Measurements from ENCODE around the gene NPIPA3. TPM values are rescaled to one million over a fixed set of nuclear protein-coding genes. Genes with fewer than 3 reads are reported as not detected.
A peak's percentile ranks its signal among the peaks of the same experiment; 100 is the strongest.
"Not testable (repeated sequence)": the region's sequence is repeated elsewhere in the genome, so short reads cannot be mapped to it uniquely, and the experiment has no call there.

Gene NPIPA3
- total RNA-seq, 1 donor from 2014 or later, result 3.2 TPM

DNA sequence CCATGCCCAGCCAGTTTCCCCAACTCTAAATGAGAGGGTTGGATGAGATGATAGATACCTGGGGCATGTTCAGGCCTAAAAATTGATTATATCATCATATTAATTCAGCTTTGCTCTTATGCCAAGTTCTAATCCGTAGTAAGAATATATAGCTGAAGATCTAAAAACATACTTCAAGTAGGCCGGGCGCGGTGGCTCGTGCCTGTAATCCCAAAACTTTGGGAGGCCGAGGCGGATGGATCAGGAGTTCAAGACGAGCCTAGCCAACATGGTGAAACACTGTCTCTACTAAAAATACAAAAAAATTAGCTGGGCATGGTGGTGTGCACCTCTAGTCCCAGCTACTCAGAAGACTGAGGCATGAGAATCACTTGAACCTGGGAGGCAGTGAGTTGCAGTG is 21.1 kb upstream of the NPIPA3 start:
- H3K27ac ChIP-seq, result no peak overlapping the region
- no peaks in the 10 kb centered on the region for H3K9me3 ChIP-seq
- ATAC-seq (no peak), DNase-seq (peak; percentile 38)
- H3K4me1 ChIP-seq, result no peaks in the 10 kb centered on the region
- intact Hi-C loops (cut with DNase I), result no loop called here
- H3K27me3 ChIP-seq, result no peaks in the 10 kb centered on the region
- H3K4me3 ChIP-seq, result no peak overlapping the region
- TF ChIP-seq CTCF (IDR thresholded peaks at IDR 0.05), result no peak
- H3K36me3 ChIP-seq, result no peaks in the 10 kb centered on the region

GRCh38 chr16:14685870-14686793 is 17.1 kb upstream of the NPIPA3 start:
- H3K4me1 ChIP-seq; H3K27ac ChIP-seq; H3K4me3 ChIP-seq; H3K36me3 ChIP-seq; intact Hi-C loops (cut with DNase I); H3K9me3 ChIP-seq; H3K27me3 ChIP-seq: not testable (repeated sequence)
- DNase-seq, result peak; percentile 44
- peak; percentile 47 for ATAC-seq

DNA sequence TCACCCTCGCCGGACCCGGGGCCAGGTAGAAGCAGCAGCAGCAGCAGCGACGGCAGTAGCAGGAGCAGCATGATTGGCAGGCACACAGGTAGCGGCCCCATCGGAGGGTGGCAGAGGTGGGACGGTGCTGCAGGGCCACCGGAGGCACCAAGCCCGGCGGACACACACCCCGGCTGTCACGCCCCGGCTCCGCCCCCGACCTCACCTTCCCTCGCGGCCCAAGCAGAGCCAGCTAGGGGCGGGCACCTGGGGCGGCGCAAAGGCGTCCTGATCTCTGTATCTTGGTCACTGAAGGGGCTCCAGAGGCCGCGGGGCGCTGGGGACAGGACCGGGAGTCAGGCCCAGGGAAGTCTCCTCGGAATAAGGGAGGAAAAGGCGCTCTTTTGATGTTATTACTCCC is 9.1 kb upstream of the NPIPA3 start, which contains the start of gene PLA2G10:
Gene PLA2G10, minus strand, starts transcription at position 180 of the 400 bp plus-strand sequence. Its CDS starts 79 bp downstream, at position 101.
- intact Hi-C loops (cut with DNase I), result not testable (repeated sequence)

GRCh38 chr16:14701859-14702258 is 1.4 kb upstream of the NPIPA3 start:
- H3K4me1 ChIP-seq; H3K36me3 ChIP-seq; H3K9me3 ChIP-seq; H3K4me3 ChIP-seq; H3K27ac ChIP-seq; intact Hi-C loops (cut with DNase I); H3K27me3 ChIP-seq; DNase-seq: not testable (repeated sequence)
- ATAC-seq, result peak; percentile 38

More for the DNA sequence above, 9.1 kb upstream of the NPIPA3 start, which contains the start of gene PLA2G10:
- H3K9me3 ChIP-seq, DNase-seq, H3K27me3 ChIP-seq, H3K4me1 ChIP-seq, H3K4me3 ChIP-seq, H3K36me3 ChIP-seq, H3K27ac ChIP-seq: not testable (repeated sequence)
- peak; percentile 88 for ATAC-seq

GRCh38 chr16:14702672-14703071 is 539 bp upstream of the NPIPA3 start:
- H3K4me3 ChIP-seq; intact Hi-C loops (cut with DNase I); H3K9me3 ChIP-seq; H3K4me1 ChIP-seq; H3K36me3 ChIP-seq; H3K27me3 ChIP-seq; DNase-seq; H3K27ac ChIP-seq; ATAC-seq: not testable (repeated sequence)

DNA sequence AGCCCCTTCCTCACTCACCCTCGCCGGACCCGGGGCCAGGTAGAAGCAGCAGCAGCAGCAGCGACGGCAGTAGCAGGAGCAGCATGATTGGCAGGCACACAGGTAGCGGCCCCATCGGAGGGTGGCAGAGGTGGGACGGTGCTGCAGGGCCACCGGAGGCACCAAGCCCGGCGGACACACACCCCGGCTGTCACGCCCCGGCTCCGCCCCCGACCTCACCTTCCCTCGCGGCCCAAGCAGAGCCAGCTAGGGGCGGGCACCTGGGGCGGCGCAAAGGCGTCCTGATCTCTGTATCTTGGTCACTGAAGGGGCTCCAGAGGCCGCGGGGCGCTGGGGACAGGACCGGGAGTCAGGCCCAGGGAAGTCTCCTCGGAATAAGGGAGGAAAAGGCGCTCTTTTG is 30.0 kb downstream of the NPIPA3 start:
- H3K36me3 ChIP-seq; DNase-seq; H3K9me3 ChIP-seq; H3K4me1 ChIP-seq; H3K27ac ChIP-seq; H3K4me3 ChIP-seq; intact Hi-C loops (cut with DNase I); H3K27me3 ChIP-seq: not testable (repeated sequence)
- peak; percentile 88 for ATAC-seq

- intact Hi-C loops (cut with DNase I); DNase-seq; H3K27ac ChIP-seq; H3K9me3 ChIP-seq; H3K27me3 ChIP-seq; H3K4me1 ChIP-seq; H3K36me3 ChIP-seq; H3K4me3 ChIP-seq: not testable (repeated sequence)
- peak; percentile 30 for ATAC-seq
Measured at GRCh38 chr16:14740832-14741385, 37.7 kb downstream of the NPIPA3 start.

DNA sequence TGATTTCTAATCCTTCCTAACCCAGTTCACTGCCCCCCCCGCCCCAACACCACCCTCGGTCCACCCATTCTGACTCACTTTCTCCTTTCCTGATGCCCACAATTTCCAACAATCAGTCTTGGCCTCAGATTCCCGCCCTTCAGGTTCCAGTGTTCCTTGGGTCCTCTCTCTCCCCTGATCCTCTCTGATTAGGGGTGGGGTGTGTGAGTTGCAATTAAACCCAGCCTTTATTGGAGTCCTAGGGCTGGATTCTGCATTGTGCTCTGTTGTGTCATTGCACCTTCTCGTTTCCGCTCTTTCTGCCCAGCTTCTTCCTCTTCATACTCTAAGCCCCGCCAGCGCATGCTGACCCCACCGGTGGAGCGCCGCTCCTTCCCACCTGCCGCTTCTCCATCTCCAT is 38.6 kb downstream of the NPIPA3 start:
- intact Hi-C loops (cut with DNase I); H3K4me1 ChIP-seq; H3K36me3 ChIP-seq; H3K9me3 ChIP-seq; H3K27me3 ChIP-seq; ATAC-seq; DNase-seq; H3K27ac ChIP-seq; H3K4me3 ChIP-seq: not testable (repeated sequence)

DNA sequence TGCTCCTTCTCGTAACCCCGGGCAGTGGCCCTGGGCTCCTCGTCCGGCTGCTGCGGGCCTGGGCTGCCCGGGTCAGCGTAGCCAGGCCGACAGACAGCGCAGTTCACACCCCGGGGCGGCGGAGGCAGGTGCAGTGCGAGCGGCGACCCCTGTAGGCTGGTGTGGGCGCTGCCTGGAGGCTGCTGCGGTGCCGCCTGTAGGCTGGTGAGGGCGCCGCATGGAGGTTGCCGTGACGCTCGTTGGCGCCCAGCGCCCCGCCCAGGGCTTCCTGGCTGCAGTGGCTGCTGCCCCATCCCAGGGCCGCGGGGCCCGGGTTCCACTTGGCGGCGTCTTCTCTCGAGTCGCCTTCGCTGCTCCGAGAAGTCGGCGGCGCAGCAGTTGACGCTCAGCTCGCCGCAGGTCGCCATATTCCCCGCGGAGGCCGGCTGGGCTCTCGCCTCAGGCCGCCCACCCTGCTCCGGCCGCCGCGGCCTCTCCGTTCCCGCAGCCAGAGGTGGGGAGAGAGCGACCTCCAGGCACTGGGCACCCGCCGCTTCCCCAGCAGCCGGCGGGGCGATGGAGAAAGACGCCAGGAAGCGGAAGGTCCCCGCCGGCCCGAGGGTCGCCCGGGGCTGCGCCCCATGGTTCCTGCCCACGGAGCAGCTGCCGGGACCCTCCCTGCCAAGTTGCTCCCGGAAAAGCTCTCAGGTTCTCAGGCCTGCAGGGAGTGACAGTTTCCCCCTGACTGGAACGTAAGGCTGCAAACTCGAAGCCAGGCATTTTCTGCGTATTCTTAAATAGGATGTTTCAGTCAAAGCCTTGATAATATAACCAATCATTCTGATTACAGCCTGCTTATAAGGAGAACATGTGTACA is 39.3 kb downstream of the NPIPA3 start, which contains the start of gene NPIPA2:
Gene NPIPA2, plus strand, starts transcription at position 261 of the 856 bp plus-strand sequence. CDS start 5,533 bp downstream, outside the sequence.
- H3K9me3 ChIP-seq; H3K4me3 ChIP-seq; H3K27ac ChIP-seq; intact Hi-C loops (cut with DNase I); H3K27me3 ChIP-seq; H3K4me1 ChIP-seq; H3K36me3 ChIP-seq; DNase-seq: not testable (repeated sequence)
- peak; percentile 100 for ATAC-seq

DNA sequence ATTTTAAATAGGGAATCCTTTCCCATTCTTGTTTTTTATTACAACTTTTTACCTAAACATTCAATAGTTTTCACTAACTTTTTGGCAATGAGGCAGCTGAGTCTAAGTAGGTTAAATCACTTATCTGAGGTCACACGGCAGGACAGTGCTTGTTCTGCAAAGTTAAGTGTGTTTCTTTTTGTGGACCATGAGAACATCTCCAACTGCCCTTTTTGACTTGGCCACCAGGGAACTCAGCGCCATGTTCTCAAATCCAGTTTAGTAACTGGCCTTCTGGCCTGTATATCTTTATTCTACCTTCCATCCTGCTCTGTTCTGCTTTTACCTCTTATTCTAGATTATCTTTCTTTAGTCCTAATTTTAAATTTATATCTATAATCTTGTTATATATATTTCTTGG is 70.4 kb downstream of the NPIPA3 start:
- ATAC-seq; H3K9me3 ChIP-seq; H3K27me3 ChIP-seq; H3K4me1 ChIP-seq; H3K27ac ChIP-seq; H3K36me3 ChIP-seq; DNase-seq; H3K4me3 ChIP-seq; intact Hi-C loops (cut with DNase I): not testable (repeated sequence)

- ATAC-seq; H3K27me3 ChIP-seq; H3K27ac ChIP-seq; H3K36me3 ChIP-seq; H3K4me1 ChIP-seq; intact Hi-C loops (cut with DNase I); DNase-seq; H3K9me3 ChIP-seq; H3K4me3 ChIP-seq: not testable (repeated sequence)
Measured at GRCh38 chr16:14775624-14776023, 72.4 kb downstream of the NPIPA3 start.
